HepG2 (cell line): ENCODE measurements around the gene FANCG. TPM values are rescaled to one million over a fixed set of nuclear protein-coding genes. Genes with fewer than 3 reads are reported as not detected.
A peak's percentile ranks its signal among the peaks of the same experiment; 100 is the strongest.

ENCODE experiments used
- DBP ChIP-seq: sonication (generic); formaldehyde crosslinking; IDR thresholded peaks from 2 replicates; pipeline ENCODE4 v1.4.0; 2020; ENCODE audit warnings: missing genetic modification reagents; ENCODE audit errors: not compliant biosample characterization
- FOSL1 ChIP-seq: sonication (generic); formaldehyde crosslinking; IDR thresholded peaks from 2 replicates; pipeline ENCODE4 v1.9.0; 2021; ENCODE audit warnings: missing genetic modification reagents, borderline replicate concordance
- GTF3A ChIP-seq: sonication (generic); formaldehyde crosslinking; conservative IDR thresholded peaks from 2 replicates; pipeline ENCODE4 v1.4.0; 2020; ENCODE audit warnings: mild to moderate bottlenecking, missing genetic modification reagents
- IRX3 ChIP-seq: sonication (generic); formaldehyde crosslinking; IDR thresholded peaks from 2 replicates; pipeline ENCODE4 v1.8.1; 2023; ENCODE audit warnings: mild to moderate bottlenecking, low read depth, missing genetic modification reagents, borderline replicate concordance
- NBN ChIP-seq: fragments of 450-650 bp; conservative IDR thresholded peaks from 2 replicates; pipeline ENCODE4 v1.6.1; 2017
- NR2F6 ChIP-seq, 2 experiments: IDR thresholded peaks; 2 replicates each; pipeline ENCODE4 v1.6.1; 2016; ENCODE audit warnings: antibody characterized with exemption in 1 of 2, mild to moderate bottlenecking in 1 of 2
- SNRNP70 ChIP-seq: fragments of 200-400 bp; formaldehyde crosslinking; IDR thresholded peaks from 2 replicates; pipeline ENCODE4 v1.6.1; 2017; ENCODE audit warnings: mild to moderate bottlenecking, low read depth, low read length, moderate library complexity
- TCF7 ChIP-seq: sonication (generic); IDR thresholded peaks from 2 replicates; pipeline ENCODE4 v1.6.1; 2016; ENCODE audit warnings: antibody characterized with exemption, low read depth
- ZNF274 ChIP-seq: sonication (generic); formaldehyde crosslinking; IDR thresholded peaks from 2 replicates; pipeline ENCODE4 v1.5.1; 2020; ENCODE audit warnings: mild to moderate bottlenecking, missing genetic modification reagents
- ZNF337 ChIP-seq: sonication (generic); formaldehyde crosslinking; IDR thresholded peaks from 2 replicates; pipeline ENCODE4 v1.5.1; 2020; ENCODE audit warnings: missing genetic modification reagents, low read depth, mild to moderate bottlenecking, borderline replicate concordance
- ZNF607 ChIP-seq: sonication (generic); formaldehyde crosslinking; IDR thresholded peaks from 2 replicates; pipeline ENCODE4 v1.5.1; 2020; ENCODE audit warnings: missing genetic modification reagents, mild to moderate bottlenecking, borderline replicate concordance
- ZNF670 ChIP-seq: sonication (generic); formaldehyde crosslinking; IDR thresholded peaks from 2 replicates; pipeline ENCODE4 v1.8.0; 2022; ENCODE audit warnings: mild to moderate bottlenecking, missing genetic modification reagents, borderline replicate concordance
- polyA plus RNA-seq, 8 experiments: library from polyadenylated mRNA; depleted of rRNA in 3 of 8; stranded (reverse) in 7 of 8; unstranded in 1 of 8; fragments of >200 nt; fragmentation: Illumina TruSeq in 4 of 8; extraction: Trizol in 4 of 8; gene quantifications; 2 replicates each; pipeline versions ENCODE4 v1.2.1 to v1.2.3, GENCODE V29; 2011 to 2016; ENCODE audit warnings: low read depth in 4 of 8, missing spikeins in 1 of 8, mixed read lengths in 1 of 8; ENCODE audit not compliant: insufficient read depth in 1 of 8
- total RNA-seq, 5 experiments: library from RNA; depleted of rRNA; stranded (reverse); fragments of >200 nt; fragmentation: Illumina TruSeq; extraction: Trizol; gene quantifications; 2 replicates each; pipeline ENCODE4 v1.2.3, GENCODE V29; 2016; ENCODE audit warnings: low read depth in 1 of 5
- TF ChIP-seq, protein P1 (sequence below): sonication (generic); formaldehyde crosslinking; IDR thresholded peaks from 2 replicates; pipeline ENCODE4 v1.5.1; 2020; ENCODE audit warnings: missing genetic modification reagents, mild to moderate bottlenecking, borderline replicate concordance
- TF ChIP-seq, protein P2 (sequence below): sonication (generic); formaldehyde crosslinking; IDR thresholded peaks from 2 replicates; pipeline ENCODE4 v1.8.0; 2022; ENCODE audit warnings: missing genetic modification reagents, mild to moderate bottlenecking, borderline replicate concordance
- TF ChIP-seq, protein P3 (sequence below): sonication (generic); formaldehyde crosslinking; IDR thresholded peaks from 2 replicates; pipeline ENCODE4 v1.4.0; 2020; ENCODE audit warnings: low read depth, mild to moderate bottlenecking, missing genetic modification reagents
- TF ChIP-seq, protein P4 (sequence below): sonication (generic); formaldehyde crosslinking; IDR thresholded peaks from 2 replicates; pipeline ENCODE4 v1.4.0; 2020; ENCODE audit warnings: missing genetic modification reagents
- TF ChIP-seq, protein P5 (sequence below): sonication (generic); formaldehyde crosslinking; IDR thresholded peaks from 2 replicates; pipeline ENCODE4 v1.5.0; 2020; ENCODE audit warnings: missing genetic modification reagents, mild to moderate bottlenecking, borderline replicate concordance
- TF ChIP-seq, protein P6 (sequence below): sonication (generic); formaldehyde crosslinking; IDR thresholded peaks from 2 replicates; pipeline ENCODE4 v1.5.0; 2020; ENCODE audit warnings: missing genetic modification reagents, mild to moderate bottlenecking, borderline replicate concordance

Gene FANCG
- total and polyA plus RNA-seq, 2 of the 13 experiments (the other 11 are each of a cell fraction or from before 2014, with no cell fraction given), result 14.4 to 45.1 TPM

- TF ChIP-seq, protein P1, sequence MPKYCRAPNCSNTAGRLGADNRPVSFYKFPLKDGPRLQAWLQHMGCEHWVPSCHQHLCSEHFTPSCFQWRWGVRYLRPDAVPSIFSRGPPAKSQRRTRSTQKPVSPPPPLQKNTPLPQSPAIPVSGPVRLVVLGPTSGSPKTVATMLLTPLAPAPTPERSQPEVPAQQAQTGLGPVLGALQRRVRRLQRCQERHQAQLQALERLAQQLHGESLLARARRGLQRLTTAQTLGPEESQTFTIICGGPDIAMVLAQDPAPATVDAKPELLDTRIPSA (CRISPR knock-in tag), result no peak
- peak; percentile 66 for TF ChIP-seq DBP (CRISPR knock-in tag)
- TF ChIP-seq SNRNP70, result no peak
- no peak for TF ChIP-seq TCF7
- TF ChIP-seq, protein P2, sequence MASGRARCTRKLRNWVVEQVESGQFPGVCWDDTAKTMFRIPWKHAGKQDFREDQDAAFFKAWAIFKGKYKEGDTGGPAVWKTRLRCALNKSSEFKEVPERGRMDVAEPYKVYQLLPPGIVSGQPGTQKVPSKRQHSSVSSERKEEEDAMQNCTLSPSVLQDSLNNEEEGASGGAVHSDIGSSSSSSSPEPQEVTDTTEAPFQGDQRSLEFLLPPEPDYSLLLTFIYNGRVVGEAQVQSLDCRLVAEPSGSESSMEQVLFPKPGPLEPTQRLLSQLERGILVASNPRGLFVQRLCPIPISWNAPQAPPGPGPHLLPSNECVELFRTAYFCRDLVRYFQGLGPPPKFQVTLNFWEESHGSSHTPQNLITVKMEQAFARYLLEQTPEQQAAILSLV (CRISPR knock-in tag), result peak; percentile 83
- no peak; the same call in 1 of the 2 replicates for TF ChIP-seq ZNF274 (CRISPR knock-in tag)
- no peak for TF ChIP-seq FOSL1 (CRISPR knock-in tag)
- no peak for TF ChIP-seq GTF3A (CRISPR knock-in tag)
- TF ChIP-seq, protein P3, sequence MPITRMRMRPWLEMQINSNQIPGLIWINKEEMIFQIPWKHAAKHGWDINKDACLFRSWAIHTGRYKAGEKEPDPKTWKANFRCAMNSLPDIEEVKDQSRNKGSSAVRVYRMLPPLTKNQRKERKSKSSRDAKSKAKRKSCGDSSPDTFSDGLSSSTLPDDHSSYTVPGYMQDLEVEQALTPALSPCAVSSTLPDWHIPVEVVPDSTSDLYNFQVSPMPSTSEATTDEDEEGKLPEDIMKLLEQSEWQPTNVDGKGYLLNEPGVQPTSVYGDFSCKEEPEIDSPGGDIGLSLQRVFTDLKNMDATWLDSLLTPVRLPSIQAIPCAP (CRISPR knock-in tag), result no peak
- no peak for TF ChIP-seq ZNF337 (CRISPR knock-in tag)
- TF ChIP-seq, protein P4, sequence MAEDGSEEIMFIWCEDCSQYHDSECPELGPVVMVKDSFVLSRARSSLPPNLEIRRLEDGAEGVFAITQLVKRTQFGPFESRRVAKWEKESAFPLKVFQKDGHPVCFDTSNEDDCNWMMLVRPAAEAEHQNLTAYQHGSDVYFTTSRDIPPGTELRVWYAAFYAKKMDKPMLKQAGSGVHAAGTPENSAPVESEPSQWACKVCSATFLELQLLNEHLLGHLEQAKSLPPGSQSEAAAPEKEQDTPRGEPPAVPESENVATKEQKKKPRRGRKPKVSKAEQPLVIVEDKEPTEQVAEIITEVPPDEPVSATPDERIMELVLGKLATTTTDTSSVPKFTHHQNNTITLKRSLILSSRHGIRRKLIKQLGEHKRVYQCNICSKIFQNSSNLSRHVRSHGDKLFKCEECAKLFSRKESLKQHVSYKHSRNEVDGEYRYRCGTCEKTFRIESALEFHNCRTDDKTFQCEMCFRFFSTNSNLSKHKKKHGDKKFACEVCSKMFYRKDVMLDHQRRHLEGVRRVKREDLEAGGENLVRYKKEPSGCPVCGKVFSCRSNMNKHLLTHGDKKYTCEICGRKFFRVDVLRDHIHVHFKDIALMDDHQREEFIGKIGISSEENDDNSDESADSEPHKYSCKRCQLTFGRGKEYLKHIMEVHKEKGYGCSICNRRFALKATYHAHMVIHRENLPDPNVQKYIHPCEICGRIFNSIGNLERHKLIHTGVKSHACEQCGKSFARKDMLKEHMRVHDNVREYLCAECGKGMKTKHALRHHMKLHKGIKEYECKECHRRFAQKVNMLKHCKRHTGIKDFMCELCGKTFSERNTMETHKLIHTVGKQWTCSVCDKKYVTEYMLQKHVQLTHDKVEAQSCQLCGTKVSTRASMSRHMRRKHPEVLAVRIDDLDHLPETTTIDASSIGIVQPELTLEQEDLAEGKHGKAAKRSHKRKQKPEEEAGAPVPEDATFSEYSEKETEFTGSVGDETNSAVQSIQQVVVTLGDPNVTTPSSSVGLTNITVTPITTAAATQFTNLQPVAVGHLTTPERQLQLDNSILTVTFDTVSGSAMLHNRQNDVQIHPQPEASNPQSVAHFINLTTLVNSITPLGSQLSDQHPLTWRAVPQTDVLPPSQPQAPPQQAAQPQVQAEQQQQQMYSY (CRISPR knock-in tag), result no peak
- TF ChIP-seq ZNF670 (CRISPR knock-in tag), result no peak
- TF ChIP-seq ZNF607 (CRISPR knock-in tag), result no peak; the same call in 1 of the 2 replicates
- TF ChIP-seq, protein P5, sequence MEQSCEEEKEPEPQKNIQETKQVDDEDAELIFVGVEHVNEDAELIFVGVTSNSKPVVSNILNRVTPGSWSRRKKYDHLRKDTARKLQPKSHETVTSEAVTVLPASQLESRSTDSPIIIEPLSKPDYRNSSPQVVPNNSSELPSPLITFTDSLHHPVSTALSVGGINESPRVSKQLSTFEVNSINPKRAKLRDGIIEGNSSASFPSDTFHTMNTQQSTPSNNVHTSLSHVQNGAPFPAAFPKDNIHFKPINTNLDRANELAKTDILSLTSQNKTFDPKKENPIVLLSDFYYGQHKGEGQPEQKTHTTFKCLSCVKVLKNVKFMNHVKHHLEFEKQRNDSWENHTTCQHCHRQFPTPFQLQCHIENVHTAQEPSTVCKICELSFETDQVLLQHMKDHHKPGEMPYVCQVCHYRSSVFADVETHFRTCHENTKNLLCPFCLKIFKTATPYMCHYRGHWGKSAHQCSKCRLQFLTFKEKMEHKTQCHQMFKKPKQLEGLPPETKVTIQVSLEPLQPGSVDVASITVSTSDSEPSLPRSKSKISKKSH (CRISPR knock-in tag), result no peak
- TF ChIP-seq NR2F6 (IDR thresholded peaks at IDR 0.05), result peak; percentile 92
- TF ChIP-seq NR2F6 (CRISPR knock-in tag; IDR thresholded peaks at IDR 0.05), result peak; percentile 92
- TF ChIP-seq, protein P6, sequence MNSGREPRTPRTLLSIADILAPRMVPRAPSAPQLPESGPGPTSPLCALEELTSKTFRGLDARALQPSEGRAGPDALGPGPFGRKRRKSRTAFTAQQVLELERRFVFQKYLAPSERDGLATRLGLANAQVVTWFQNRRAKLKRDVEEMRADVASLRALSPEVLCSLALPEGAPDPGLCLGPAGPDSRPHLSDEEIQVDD (CRISPR knock-in tag), result no peak
- TF ChIP-seq NBN, result no peak
- peak; percentile 35; the same call in 1 of the 2 replicates for TF ChIP-seq IRX3 (CRISPR knock-in tag)
Measured at GRCh38 chr9:35102769-35103659, 23.3 kb upstream of the FANCG start, which contains the start of gene STOML2 (continued).
